GM23338 (cell line): Measurements from ENCODE around the gene ANKRD44.

Experiments
- CTCF ChIP-seq, 2 experiments: fragments of 200-600 bp in 1 of 2; sonication (generic) in 1 of 2; conservative IDR thresholded peaks; 2 replicates each; pipeline versions ENCODE4 v1.5.1 to v1.6.1; 2016 to 2017; ENCODE audit warnings: antibody characterized with exemption in 2 of 2, low read depth in 2 of 2, mild to moderate bottlenecking in 2 of 2, moderate library complexity in 1 of 2
- POLR2AphosphoS5 ChIP-seq: IDR thresholded peaks from 2 replicates; pipeline ENCODE4 v1.6.1; 2016; ENCODE audit warnings: antibody characterized with exemption, low read depth

GRCh38 chr2:197128126-197128525, 182.5 kb downstream of the ANKRD44 start:
- TF ChIP-seq POLR2AphosphoS5 (no peak), CTCF (conservative IDR thresholded peaks at IDR 0.05; ENCODE audit: low read depth in 2 of 2) (no peak)
